ENCODE measurements around the gene MSX1. TPM values are rescaled to one million over a fixed set of nuclear protein-coding genes. Genes with fewer than 3 reads are reported as not detected.

MSX1 gene
- total and polyA plus RNA-seq, 2 of the 8 experiments (the other 6 are each of a cell fraction or from before 2014, with no cell fraction given), result 0.47 TPM; not detected in 1

DNA sequence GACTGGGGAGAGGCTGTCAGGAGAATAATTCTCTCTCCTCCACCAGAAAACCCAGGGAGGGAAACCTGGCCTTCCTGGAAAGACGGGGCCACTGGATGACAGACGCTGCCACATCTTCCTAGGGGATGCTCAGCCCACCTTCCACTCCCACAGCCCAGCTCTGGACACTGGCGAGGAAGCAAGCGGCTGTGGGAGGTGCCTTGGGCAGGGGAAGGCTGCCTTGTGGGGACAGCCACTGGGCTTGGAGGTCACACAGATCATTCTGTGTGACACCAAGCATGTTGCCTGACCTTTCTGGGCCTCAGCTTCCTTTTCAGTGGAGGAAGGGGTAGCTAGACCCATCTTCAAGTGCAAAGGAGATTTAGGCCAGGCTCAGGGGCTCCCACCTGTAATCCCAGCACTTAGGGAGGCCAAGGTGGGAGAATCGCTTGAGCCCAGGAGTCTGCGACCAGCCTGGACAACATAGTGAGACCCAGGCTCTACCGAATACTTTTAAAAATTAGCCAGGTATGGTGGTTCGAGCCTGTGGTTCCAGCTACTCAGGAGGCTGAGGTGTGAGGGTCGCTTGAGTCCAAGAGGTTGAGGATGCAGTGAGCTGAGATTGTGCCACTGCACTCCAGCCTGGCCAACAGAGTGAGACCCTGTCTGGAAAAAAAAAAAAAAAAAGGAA is 9.8 kb upstream of the MSX1 start:
- no peak overlapping the region for H4K5ac ChIP-seq (ENCODE audit: insufficient read length, low read depth, low read length)
- no peak overlapping the region for H2BK120ac ChIP-seq (replicated peaks; ENCODE audit: low read depth, low read length)
- TF ChIP-seq NANOG (IDR thresholded peaks at IDR 0.05; ENCODE audit: insufficient read depth, low read depth, low read length, poor library complexity, severe bottlenecking) (no peak), RAD21 (IDR thresholded peaks at IDR 0.05 in 1 of 2, conservative IDR thresholded peaks at IDR 0.05 in 1 of 2; ENCODE audit: low read depth in 2 of 2, low read length in 2 of 2) (no peak), GABPA (IDR thresholded peaks at IDR 0.05; ENCODE audit: borderline replicate concordance, insufficient read depth, low read length) (no peak), TBP (IDR thresholded peaks at IDR 0.05; ENCODE audit: low read depth, low read length) (no peak), SP2 (IDR thresholded peaks at IDR 0.05; ENCODE audit: low read length) (no peak), RBBP5 (IDR thresholded peaks at IDR 0.05; ENCODE audit: borderline replicate concordance, low read depth, low read length) (no peak)
- ChIA-PET POLR2A (ENCODE audit: partially characterized antibody) (no interaction called here), CTCF (ENCODE audit: partially characterized antibody) (interaction anchor here (0.6 to 1.6 kb wide), 5 partner anchors 13 to 181 kb away, joined by 3 to 5 read pairs (median 3); no protein-coding TSS in a partner anchor)
- FAIRE-seq, result no peak
- H4K8ac ChIP-seq (ENCODE audit: extremely low read depth, insufficient read depth, low read length), result no peak overlapping the region
- peaks cover 4% of the 10 kb centered on the region; the same call in 1 of the 2 replicates for H3K23me2 ChIP-seq (ENCODE audit: low read depth, low read length)
- H3K23ac ChIP-seq (ENCODE audit: insufficient read length), result no peak overlapping the region
- no peak overlapping the region for H3K18ac ChIP-seq (ENCODE audit: extremely low read depth, low read length)
- no peak overlapping the region for H3K4me3 ChIP-seq (ENCODE audit: extremely low read depth in 1 of 4, insufficient read depth in 2 of 4, low read depth in 3 of 4, low read length in 4 of 4)
- H2BK12ac ChIP-seq (ENCODE audit: low read depth, low read length), result no peak overlapping the region
- H3K79me1 ChIP-seq (ENCODE audit: low read depth, low read length), result no peaks in the 10 kb centered on the region
- WGBS, 2 experiments (ENCODE audit: extremely low coverage in 1 of 2, insufficient coverage in 1 of 2, insufficient read length in 1 of 2, insufficient replicate concordance in 2 of 2, low coverage in 1 of 2, low lambda C conversion rate in 2 of 2, missing lambda C conversion rate in 1 of 2), result 93% methylated on average over 9 of the region's 9 CpGs; no CpG with 5 or more reads in 1 of the 2 experiments
- H3K4ac ChIP-seq (replicated peaks; ENCODE audit: insufficient read length, low read depth, low read length), result no peak overlapping the region
- H3K79me2 ChIP-seq (ENCODE audit: control insufficient read depth in 1 of 2, insufficient read depth in 2 of 2, low read length in 2 of 2), result no peaks in the 10 kb centered on the region
- no peak overlapping the region for H3K27ac ChIP-seq (ENCODE audit: low read depth, low read length)
- no peak overlapping the region for H3K4me2 ChIP-seq (ENCODE audit: insufficient read depth in 1 of 2, low read depth in 2 of 2, low read length in 2 of 2)
- no peak overlapping the region for H3K9ac ChIP-seq (replicated peaks in 1 of 4; ENCODE audit: extremely low read depth in 1 of 4, low read depth in 3 of 4, low read length in 3 of 4)
- H3K27me3 ChIP-seq (replicated peaks in 1 of 4; ENCODE audit: control insufficient read depth in 3 of 4, extremely low read depth in 1 of 4, insufficient read depth in 3 of 4, low read length in 3 of 4), result peaks cover 46 to 71% (median 59%) of the 10 kb centered on the region in 4 experiments
- no peaks in the 10 kb centered on the region for H3K36me3 ChIP-seq (ENCODE audit: control insufficient read depth in 2 of 4, insufficient read depth in 4 of 4, low read length in 3 of 4)
- no peak overlapping the region for H2BK20ac ChIP-seq (ENCODE audit: low read length)
- no peak overlapping the region for H2BK15ac ChIP-seq (ENCODE audit: low read length)
- H4K20me1 ChIP-seq (replicated peaks in 1 of 2; ENCODE audit: control insufficient read depth in 1 of 2, insufficient read depth in 2 of 2, low read length in 2 of 2), result peaks cover 12 to 23% of the 10 kb centered on the region in 2 experiments
- H3K4me1 ChIP-seq (replicated peaks in 1 of 4; ENCODE audit: control insufficient read depth in 3 of 4, insufficient read depth in 4 of 4, low read length in 3 of 4), result peaks cover 0 to 13% (median 8%) of the 10 kb centered on the region in 4 experiments; a peak in 4 of 7 replicates
- DNase-seq (ENCODE audit: low read depth in 1 of 2, low spot score in 2 of 2), result no peak
- no peak overlapping the region for H4K91ac ChIP-seq (replicated peaks; ENCODE audit: insufficient read length, low read length)
- H3K56ac ChIP-seq (replicated peaks; ENCODE audit: insufficient read length, low read depth, low read length), result no peak overlapping the region
- H2AFZ ChIP-seq (ENCODE audit: low read length), result no peak overlapping the region
- H3K9me3 ChIP-seq (ENCODE audit: insufficient read depth in 2 of 2, low read depth in 1 of 2, low read length in 1 of 2), result no peaks in the 10 kb centered on the region
- H3K14ac ChIP-seq (ENCODE audit: insufficient read length), result no peak overlapping the region
- no peak overlapping the region for H2BK5ac ChIP-seq (ENCODE audit: low read depth, low read length)
- no peak overlapping the region for H2AK5ac ChIP-seq (ENCODE audit: low read depth, low read length)
